Keratinocyte (primary cell): Measurements from ENCODE around the gene ECM2.

Experiments
- CTCF ChIP-seq, 3 experiments: IDR thresholded peaks in 1 of 3; conservative IDR thresholded peaks in 1 of 3; optimal IDR thresholded peaks in 1 of 3; 2 replicates in 2 of 3; 3 replicates in 1 of 3; pipeline versions ENCODE3 to v1.5.1; 2011; ENCODE audit warnings: low read length in 3 of 3, mild to moderate bottlenecking in 3 of 3, moderate library complexity in 2 of 3, control low read depth in 1 of 3, inconsistent platforms in 1 of 3; ENCODE audit not compliant: insufficient read depth in 2 of 3; ENCODE audit errors: extremely low read depth in 1 of 3
- EZH2 ChIP-seq: IDR thresholded peaks from one replicate; pipeline ENCODE4 v1.6.1; 2012; ENCODE audit warnings: inconsistent platforms, mild to moderate bottlenecking, low read length, moderate library complexity

- TF ChIP-seq CTCF (optimal IDR thresholded peaks at IDR 0.05 in 1 of 3, IDR thresholded peaks at IDR 0.05 in 1 of 3, conservative IDR thresholded peaks at IDR 0.05 in 1 of 3; ENCODE audit: extremely low read depth in 1 of 3, insufficient read depth in 2 of 3, low read length in 3 of 3) (no peak), EZH2 (no peak)
Observed at GRCh38 chr9:92543972-92544371, 8.2 kb upstream of the ECM2 start.
